Ovary (tissue), 9 donors: ENCODE data around the gene CRY1. TPM values are rescaled to one million over a fixed set of nuclear protein-coding genes. Genes with fewer than 3 reads are reported as not detected.

Experiments used
- DNase-seq, 5 donors: peaks; one replicate each; pipeline ENCODE4 v3.0.0-alpha.2; 2019 to 2020
- H3K27ac ChIP-seq, 2 donors: fragments of 200-600 bp; one replicate each; pipeline versions ENCODE4 v1.5.1 to v1.8.0; 2019 to 2022
- H3K27me3 ChIP-seq: fragments of 200-600 bp; one replicate; pipeline ENCODE4 v1.8.0; 2022
- H3K36me3 ChIP-seq: fragments of 200-600 bp; sonication (generic); one replicate; pipeline ENCODE4 v1.5.1; 2019
- H3K4me1 ChIP-seq: one replicate; pipeline ENCODE4 v1.8.1; 2013; ENCODE audit warnings: mild to moderate bottlenecking, moderate library complexity; ENCODE audit not compliant: insufficient read depth
- H3K4me3 ChIP-seq: fragments of 200-600 bp; sonication (generic); one replicate; pipeline ENCODE4 v1.5.1; 2017
- H3K9me3 ChIP-seq, 2 donors: fragments of 200-600 bp in 1 of 2; sonication (generic) in 1 of 2; one replicate each; pipeline versions ENCODE4 v1.5.1 to v1.8.1; 2013 to 2019; ENCODE audit warnings: mild to moderate bottlenecking in 1 of 2, moderate library complexity in 1 of 2
- EP300 ChIP-seq: sonication (generic); formaldehyde crosslinking; IDR thresholded peaks from one replicate; pipeline ENCODE4 v1.6.1; 2017; ENCODE audit warnings: antibody characterized with exemption
- POLR2A ChIP-seq: fragments of 450-650 bp; IDR thresholded peaks from one replicate; pipeline ENCODE4 v1.6.1; 2017; ENCODE audit warnings: antibody characterized with exemption, mild to moderate bottlenecking, moderate library complexity
- WGBS, 3 donors: extraction: QIAGEN DNeasy Blood & Tissue Kit in 1 of 3; methylation state at CpG; one replicate each; pipeline versions ENCODE4 v1.1.5 to v1.1.7; 2013 to 2017; 5-methylcytosine and 5-hydroxymethylcytosine counted together
- intact Hi-C, 4 donors: fragments of 100-400 bp; cut with DNase I; formaldehyde crosslinking; loops; one replicate each; pipeline versions ENCODE4 v1.11.0 to v1.15.1; 2022 to 2023
- polyA plus RNA-seq, 2 donors: library from polyadenylated mRNA; stranded (reverse); fragments of 200-250 nt in 1 of 2; fragments of 350-450 nt in 1 of 2; fragmentation: Illumina TruSeq in 1 of 2; extraction: RNeasy Lipid Tissue Mini Kit (QIAGEN cat#74804) in 1 of 2; gene quantifications; one replicate each; pipeline ENCODE4 v1.2.3, GENCODE V29; 2013 to 2014
- total RNA-seq, 7 donors: library from RNA; depleted of rRNA in 2 of 7; stranded (reverse); fragments of >200 nt in 2 of 7; fragmentation: NEBNext Ultra II Directional in 3 of 7; extraction: Animal tissue kit (Norgen Biotek cat#: 25700) in 3 of 7; gene quantifications; one replicate each; pipeline versions ENCODE4 v1.1.0 to v1.2.4, GENCODE V29; 2016 to 2023
- TF ChIP-seq, protein P1 (sequence below), 3 donors: fragments of 450-650 bp in 2 of 3; fragments of 200-600 bp in 1 of 3; IDR thresholded peaks; one replicate each; pipeline versions ENCODE4 v1.5.1 to v1.8.0; 2016 to 2022; ENCODE audit warnings: antibody characterized with exemption in 3 of 3, mild to moderate bottlenecking in 1 of 3
- donor health status: DM: no; HTN: no; CAD: no; lungs with moderate emphysema.
- donor health status: DM: no; HTN: no; CAD: no.
- donor health status: Bipolar disorder and iron deficiency.
- donor health status: DM: yes; HTN: yes; CAD: no.
- donor health status: DM: no; HTN: no; CAD: no.
- donor health status: DM: yes; HTN: yes; CAD: no.

Gene CRY1
- total and polyA plus RNA-seq, 9 donors = 8.3 to 49.1 (median 14.5) TPM

DNA sequence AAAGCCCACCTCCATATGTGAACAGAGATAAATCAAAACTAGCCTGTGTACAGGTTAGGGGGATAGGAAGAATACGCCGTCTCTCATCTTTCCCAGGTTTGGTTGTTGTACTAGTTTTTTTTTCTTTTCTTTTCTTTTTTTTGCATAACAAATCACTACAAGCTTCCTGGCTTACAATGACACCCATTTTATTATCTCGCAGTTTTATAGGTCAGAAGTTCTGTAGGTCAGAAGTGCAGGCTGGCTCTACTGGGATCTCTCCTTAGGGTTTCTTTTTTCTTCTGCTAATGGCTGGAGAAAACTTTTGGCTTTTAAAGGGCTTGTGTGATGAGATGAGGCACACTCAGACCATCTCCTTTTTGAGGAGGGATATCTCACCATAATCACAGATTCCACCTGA lies 25.7 kb upstream of the CRY1 start:
- H3K36me3 ChIP-seq = no peaks in the 10 kb centered on the region
- H3K27ac ChIP-seq = no peak overlapping the region
- TF ChIP-seq EP300 (no peak), POLR2A (no peak)
- TF ChIP-seq, protein P1, sequence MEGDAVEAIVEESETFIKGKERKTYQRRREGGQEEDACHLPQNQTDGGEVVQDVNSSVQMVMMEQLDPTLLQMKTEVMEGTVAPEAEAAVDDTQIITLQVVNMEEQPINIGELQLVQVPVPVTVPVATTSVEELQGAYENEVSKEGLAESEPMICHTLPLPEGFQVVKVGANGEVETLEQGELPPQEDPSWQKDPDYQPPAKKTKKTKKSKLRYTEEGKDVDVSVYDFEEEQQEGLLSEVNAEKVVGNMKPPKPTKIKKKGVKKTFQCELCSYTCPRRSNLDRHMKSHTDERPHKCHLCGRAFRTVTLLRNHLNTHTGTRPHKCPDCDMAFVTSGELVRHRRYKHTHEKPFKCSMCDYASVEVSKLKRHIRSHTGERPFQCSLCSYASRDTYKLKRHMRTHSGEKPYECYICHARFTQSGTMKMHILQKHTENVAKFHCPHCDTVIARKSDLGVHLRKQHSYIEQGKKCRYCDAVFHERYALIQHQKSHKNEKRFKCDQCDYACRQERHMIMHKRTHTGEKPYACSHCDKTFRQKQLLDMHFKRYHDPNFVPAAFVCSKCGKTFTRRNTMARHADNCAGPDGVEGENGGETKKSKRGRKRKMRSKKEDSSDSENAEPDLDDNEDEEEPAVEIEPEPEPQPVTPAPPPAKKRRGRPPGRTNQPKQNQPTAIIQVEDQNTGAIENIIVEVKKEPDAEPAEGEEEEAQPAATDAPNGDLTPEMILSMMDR (IDR thresholded peaks at IDR 0.05) = no peak
- no peaks in the 10 kb centered on the region for H3K27me3 ChIP-seq
- H3K4me3 ChIP-seq = no peak overlapping the region
- no peaks in the 10 kb centered on the region for H3K4me1 ChIP-seq
- no peaks in the 10 kb centered on the region for H3K9me3 ChIP-seq
- DNase-seq = no peak
- intact Hi-C loops = no loop called here
- 64 to 80% (median 73%) methylated on average over 3 of the region's 3 CpGs for WGBS, 3 donors

- WGBS, 3 donors = 81 to 87% (median 86%) methylated on average over 4 of the region's 4 CpGs
- Histone ChIP-seq H3K27me3 (no peaks in the 10 kb centered on the region), H3K36me3 (no peaks in the 10 kb centered on the region), H3K27ac (no peak overlapping the region), H3K4me3 (no peak overlapping the region), H3K4me1 (no peaks in the 10 kb centered on the region), H3K9me3 (no peaks in the 10 kb centered on the region)
- DNase-seq = no peak
- intact Hi-C loops = no loop called here
- TF ChIP-seq, protein P1 (IDR thresholded peaks at IDR 0.05) = no peak
These were observed 25.3 kb upstream of the CRY1 start for GRCh38 chr12:107118624-107119023.

DNA sequence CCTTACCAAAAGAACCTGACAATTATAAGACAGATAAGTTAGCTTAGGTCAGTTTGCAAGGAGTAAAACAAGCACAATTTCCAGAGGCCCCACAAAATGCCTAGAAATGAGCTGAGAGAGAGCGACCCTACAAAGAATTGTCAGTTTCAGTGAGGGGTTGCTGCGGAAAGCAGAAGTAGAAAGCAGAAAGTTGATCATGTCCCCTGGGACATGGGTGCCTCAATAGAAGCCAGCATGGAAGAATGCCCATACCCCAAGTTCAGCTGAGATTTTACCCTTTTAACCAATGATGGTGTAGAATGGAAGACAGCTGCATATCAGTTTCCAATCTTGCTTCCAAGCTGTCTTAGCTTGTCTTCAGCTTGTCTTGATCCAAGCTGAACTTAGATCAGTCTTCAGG lies 21.8 kb upstream of the CRY1 start:
- no peaks in the 10 kb centered on the region for H3K9me3 ChIP-seq
- no peak for TF ChIP-seq EP300
- TF ChIP-seq POLR2A = no peak
- TF ChIP-seq, protein P1 (IDR thresholded peaks at IDR 0.05) = no peak
- H3K27me3 ChIP-seq = no peaks in the 10 kb centered on the region
- H3K4me1 ChIP-seq = no peaks in the 10 kb centered on the region
- 85 to 89% (median 87%) methylated on average over 2 of the region's 2 CpGs for WGBS, 3 donors
- no peak overlapping the region for H3K27ac ChIP-seq
- H3K36me3 ChIP-seq = no peaks in the 10 kb centered on the region
- H3K4me3 ChIP-seq = no peak overlapping the region
- DNase-seq = no peak
- intact Hi-C loops = no loop called here

- intact Hi-C loops = no loop called here
- Histone ChIP-seq H3K4me3 (no peak overlapping the region), H3K4me1 (no peaks in the 10 kb centered on the region), H3K27me3 (no peaks in the 10 kb centered on the region), H3K36me3 (no peaks in the 10 kb centered on the region), H3K27ac (no peak overlapping the region), H3K9me3 (no peaks in the 10 kb centered on the region)
- no peak for TF ChIP-seq POLR2A
- no peak for TF ChIP-seq EP300
- TF ChIP-seq, protein P1 (IDR thresholded peaks at IDR 0.05) = no peak
- DNase-seq = no peak
These were observed 18.0 kb upstream of the CRY1 start for GRCh38 chr12:107111314-107111713.
